ENCODE results near the gene PITPNM2. TPM values are rescaled to one million over a fixed set of nuclear protein-coding genes. Genes with fewer than 3 reads are reported as not detected.

The PITPNM2 gene
- total and polyA plus RNA-seq, 2 of the 8 experiments (the other 6 are each of a cell fraction or from before 2014, with no cell fraction given) = 0.59 to 3.4 TPM

- TF ChIP-seq POLR2AphosphoS5 (IDR thresholded peaks at IDR 0.05; ENCODE audit: low read depth, low read length) (no peak), TAF7 (optimal IDR thresholded peaks at IDR 0.05; ENCODE audit: borderline replicate concordance, low read depth, low read length) (no peak), HDAC2 (IDR thresholded peaks at IDR 0.05; ENCODE audit: borderline replicate concordance in 1 of 2, low read depth in 2 of 2, low read length in 2 of 2) (no peak), FOSL1 (IDR thresholded peaks at IDR 0.05; ENCODE audit: insufficient read depth, low read depth, low read length) (no peak)
These were observed 5.7 kb downstream of the PITPNM2 start (continued) for GRCh38 chr12:123145211-123145610.

Data from H1 (cell line).